Panc1 (cell line): ENCODE measurements around the gene CCDC167. TPM values are rescaled to one million over a fixed set of nuclear protein-coding genes. Genes with fewer than 3 reads are reported as not detected.

Experiments used
- ATAC-seq: fragments of 200-7000 bp; cut with Tn5 transposase; 2 replicates; pipeline ENCODE4 v1.9.1; 2020; ENCODE audit warnings: mild to moderate bottlenecking, moderate library complexity
- BruUV-seq: library from RNA; stranded (reverse); fragments of 400-500 nt; replicated peaks from 2 replicates; lab custom pipeline; 2021; lab: Mats Ljungman, UMichigan
- CTCF ChIA-PET: fragments of 300-600 bp; sonication (Branson Sonifier 250); formaldehyde crosslinking; loops from one replicate; lab custom pipeline; 2022; ENCODE audit warnings: antibody characterized with exemption; lab: Charles Lee
- POLR2A ChIA-PET: fragments of 300-600 bp; sonication (Branson Sonifier 250); formaldehyde crosslinking; loops from one replicate; lab custom pipeline; 2022; ENCODE audit warnings: antibody characterized with exemption; lab: Charles Lee
- DNase-seq: peaks from one replicate; pipeline ENCODE4 v3.0.0-alpha.2; 2010; ENCODE audit warnings: low read depth, low spot score
- H3K27ac ChIP-seq: 2 replicates; pipeline ENCODE4 v1.5.1; 2011; ENCODE audit warnings: mild to moderate bottlenecking, low read length, inconsistent platforms
- H3K27me3 ChIP-seq: fragments of 200-500 bp; sonication (Bioruptor generic); 2 replicates; pipeline ENCODE4 v1.6.0; 2014; ENCODE audit warnings: low read length, inconsistent platforms; ENCODE audit not compliant: control insufficient read depth, insufficient read depth
- H3K36me3 ChIP-seq: fragments of 200-500 bp; sonication (Bioruptor generic); 2 replicates; pipeline ENCODE4 v1.5.1; 2014; ENCODE audit warnings: inconsistent platforms, mild to moderate bottlenecking, low read length, moderate library complexity; ENCODE audit not compliant: control insufficient read depth, insufficient read depth
- H3K4me1 ChIP-seq: 2 replicates; pipeline ENCODE4 v1.5.1; 2011; ENCODE audit warnings: inconsistent platforms, mild to moderate bottlenecking, low read length, moderate library complexity; ENCODE audit not compliant: control insufficient read depth, insufficient read depth
- H3K4me3 ChIP-seq, 2 experiments: 2 replicates each; pipeline ENCODE4 v1.5.1; 2011 to 2012; ENCODE audit warnings: low read depth in 2 of 2, low read length in 2 of 2, mild to moderate bottlenecking in 2 of 2, inconsistent platforms in 1 of 2, moderate library complexity in 1 of 2
- H3K9me3 ChIP-seq: fragments of 200-500 bp; sonication (Bioruptor generic); 2 replicates; pipeline ENCODE4 v1.5.1; 2014; ENCODE audit warnings: low read depth, mild to moderate bottlenecking, inconsistent platforms, low read length, moderate library complexity; ENCODE audit not compliant: control insufficient read depth, insufficient read depth
- CTCF ChIP-seq: fragments of 450-650 bp; IDR thresholded peaks from 2 replicates; pipeline ENCODE4 v1.5.1; 2017; ENCODE audit warnings: mild to moderate bottlenecking
- POLR2AphosphoS5 ChIP-seq: IDR thresholded peaks from 2 replicates; pipeline ENCODE4 v1.6.1; 2012; ENCODE audit warnings: mild to moderate bottlenecking, low read depth, low read length, moderate library complexity
- REST ChIP-seq, 2 experiments: IDR thresholded peaks; 2 replicates each; pipeline ENCODE4 v1.6.1; 2011 to 2012; ENCODE audit warnings: low read depth in 2 of 2, control low read depth in 1 of 2, low read length in 1 of 2, mild to moderate bottlenecking in 1 of 2, moderate library complexity in 1 of 2; ENCODE audit not compliant: insufficient read depth in 1 of 2
- SIN3A ChIP-seq: IDR thresholded peaks from 2 replicates; pipeline ENCODE4 v1.6.1; 2012; ENCODE audit warnings: low read depth, mild to moderate bottlenecking, low read length, moderate library complexity, borderline replicate concordance; ENCODE audit not compliant: insufficient read depth
- TCF7L2 ChIP-seq: IDR thresholded peaks from 2 replicates; pipeline ENCODE4 v1.6.1; 2011; ENCODE audit warnings: mild to moderate bottlenecking, low read depth, low read length, inconsistent platforms
- in situ Hi-C: cut with HindIII; loops from 2 replicates; pipeline ENCODE4 v1.10.0; 2016; ENCODE audit warnings: low sequenced_read_pairs, low pct_unique_long_range_greater_than_20kb
- intact Hi-C: fragments of 100-400 bp; cut with micrococcal nuclease; formaldehyde crosslinking; loops from one replicate; pipeline ENCODE4 v1.10.0; 2022; ENCODE audit not compliant: unreplicated experiment
- total RNA-seq: library from RNA; stranded (reverse); gene quantifications from one replicate; pipeline ENCODE4 v1.2.1, GENCODE V29; 2021; ENCODE audit not compliant: unreplicated experiment

Gene CCDC167
- total RNA-seq, 1 experiment from 2014 or later = 57.6 TPM

DNA sequence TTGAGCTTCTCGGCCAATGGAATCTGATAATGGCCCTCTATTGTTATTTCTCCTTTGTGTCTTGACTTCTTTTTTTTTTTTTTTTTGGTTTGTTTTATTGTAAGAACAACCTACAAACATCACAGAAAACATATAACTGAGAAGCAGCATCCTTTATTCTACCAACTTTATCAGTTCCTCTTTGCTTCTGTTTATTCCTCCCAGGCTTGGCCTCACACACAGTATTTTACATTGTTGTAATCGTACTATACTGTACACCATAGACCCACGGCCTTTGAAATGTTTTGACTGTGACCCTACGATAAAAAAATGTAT, 558 bp upstream of the CCDC167 start:
- H3K27me3 ChIP-seq = no peaks in the 10 kb centered on the region
- H3K4me3 ChIP-seq = peak overlapping the region; percentile 75 to 76
- intact Hi-C loops (no loop called here), in situ Hi-C loops (no loop called here)
- CTCF ChIA-PET = interaction anchor here (1.0 kb wide), 1 partner anchor 15 kb away, joined by 6 read pairs; no protein-coding TSS in a partner anchor
- no TSS peak for BruUV-seq
- TF ChIP-seq SIN3A (no peak), TCF7L2 (no peak), POLR2AphosphoS5 (no peak), REST (IDR thresholded peaks at IDR 0.05; ENCODE audit: insufficient read depth in 1 of 2, low read depth in 2 of 2, low read length in 1 of 2) (no peak), CTCF (no peak)
- peak overlapping the region; percentile 95 for H3K27ac ChIP-seq
- no peaks in the 10 kb centered on the region for H3K36me3 ChIP-seq
- POLR2A ChIA-PET = interaction anchor here (0.6 kb wide), 2 partner anchors 40 to 63 kb away, joined by 3 to 11 read pairs; no protein-coding TSS in a partner anchor
- peaks cover 9% of the 10 kb centered on the region for H3K4me1 ChIP-seq
- ATAC-seq (no peak), DNase-seq (no peak)
- no peaks in the 10 kb centered on the region for H3K9me3 ChIP-seq

DNA sequence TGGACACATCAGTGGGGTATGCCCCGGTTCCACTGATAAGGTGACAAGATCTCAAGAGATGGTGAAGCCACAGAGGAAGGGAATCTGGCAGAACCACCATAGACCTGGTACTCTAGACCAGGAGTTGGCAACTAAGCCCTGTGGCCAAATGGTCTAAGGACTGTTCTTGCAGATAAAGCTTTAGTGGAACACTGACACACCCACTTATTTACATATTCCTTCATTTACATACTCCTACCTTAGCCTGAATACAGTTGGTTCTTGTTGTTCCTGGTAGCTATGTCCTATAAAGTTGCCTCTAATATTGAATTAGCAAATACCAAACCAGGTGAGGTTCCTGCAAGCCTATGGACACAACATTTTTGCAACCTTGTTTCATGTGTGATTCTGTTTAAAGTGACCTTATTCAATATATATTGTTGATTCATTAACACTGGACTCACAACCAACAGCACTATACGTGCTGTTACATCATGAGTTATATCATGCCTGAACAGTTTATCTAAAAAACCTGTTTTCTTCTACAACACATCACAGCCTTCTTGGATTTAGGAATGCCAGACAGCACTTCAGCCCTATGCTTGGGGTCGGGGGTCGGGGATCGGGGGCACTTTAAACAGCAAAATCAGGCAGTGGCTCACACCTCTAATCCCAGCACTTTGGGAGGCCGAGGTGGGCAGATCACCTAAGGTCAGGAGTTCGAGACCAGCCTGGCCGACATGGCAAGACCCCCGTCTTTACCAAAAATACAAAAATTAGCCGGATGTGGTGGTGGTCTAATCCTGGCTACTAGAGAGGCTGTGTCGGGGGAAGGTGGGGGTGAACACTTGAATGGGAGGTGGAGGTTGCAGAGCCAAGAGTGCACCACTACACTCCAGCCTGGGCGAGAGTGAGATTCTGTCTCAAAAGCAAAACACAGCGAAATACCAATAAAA, 2.5 kb downstream of the CCDC167 start:
- ChIA-PET POLR2A (no interaction called here), CTCF (no interaction called here)
- H3K4me1 ChIP-seq = peaks cover 16% of the 10 kb centered on the region
- no TSS peak for BruUV-seq
- intact Hi-C loops (no loop called here), in situ Hi-C loops (no loop called here)
- DNase-seq (no peak), ATAC-seq (no peak)
- peak overlapping the region; percentile 52; the same call in 1 of the 2 replicates for H3K27ac ChIP-seq
- H3K27me3 ChIP-seq = no peaks in the 10 kb centered on the region
- H3K36me3 ChIP-seq = no peaks in the 10 kb centered on the region
- no peak overlapping the region for H3K4me3 ChIP-seq
- TF ChIP-seq SIN3A (no peak), CTCF (no peak), TCF7L2 (no peak), POLR2AphosphoS5 (no peak), REST (IDR thresholded peaks at IDR 0.05; ENCODE audit: insufficient read depth in 1 of 2, low read depth in 2 of 2, low read length in 1 of 2) (no peak)
- no peaks in the 10 kb centered on the region for H3K9me3 ChIP-seq
